ENCODE results near the gene FBXO40.

DNA sequence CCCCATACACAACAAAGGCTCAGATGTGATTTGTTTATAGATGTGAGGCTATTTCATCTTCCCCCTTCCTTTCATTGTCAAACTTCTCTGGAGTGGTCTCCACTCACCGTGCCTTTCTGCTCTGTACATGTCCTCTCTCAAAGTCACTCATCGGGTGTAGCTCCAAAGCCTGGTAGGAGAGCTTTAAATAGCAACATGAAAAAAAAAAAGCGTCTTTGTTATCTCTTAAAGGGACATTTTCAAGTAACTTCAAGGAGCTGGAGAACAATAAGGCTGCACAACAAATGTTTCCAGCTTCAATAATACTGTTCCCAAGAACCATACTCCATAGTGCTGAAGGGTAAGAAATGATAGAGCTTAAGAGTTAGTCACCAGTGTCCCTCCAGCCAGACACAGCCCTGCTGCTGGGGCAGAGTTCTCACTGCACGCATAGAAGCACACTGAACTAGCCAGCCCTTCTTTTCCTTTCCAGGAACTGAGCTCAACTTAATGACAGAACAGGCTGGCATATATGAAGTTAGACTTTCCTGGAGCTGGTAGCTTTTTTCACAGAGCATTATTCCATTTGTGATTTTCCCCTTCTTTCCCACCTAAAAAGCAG is 8.1 kb downstream of the FBXO40 start:
- TF ChIP-seq, protein P1, sequence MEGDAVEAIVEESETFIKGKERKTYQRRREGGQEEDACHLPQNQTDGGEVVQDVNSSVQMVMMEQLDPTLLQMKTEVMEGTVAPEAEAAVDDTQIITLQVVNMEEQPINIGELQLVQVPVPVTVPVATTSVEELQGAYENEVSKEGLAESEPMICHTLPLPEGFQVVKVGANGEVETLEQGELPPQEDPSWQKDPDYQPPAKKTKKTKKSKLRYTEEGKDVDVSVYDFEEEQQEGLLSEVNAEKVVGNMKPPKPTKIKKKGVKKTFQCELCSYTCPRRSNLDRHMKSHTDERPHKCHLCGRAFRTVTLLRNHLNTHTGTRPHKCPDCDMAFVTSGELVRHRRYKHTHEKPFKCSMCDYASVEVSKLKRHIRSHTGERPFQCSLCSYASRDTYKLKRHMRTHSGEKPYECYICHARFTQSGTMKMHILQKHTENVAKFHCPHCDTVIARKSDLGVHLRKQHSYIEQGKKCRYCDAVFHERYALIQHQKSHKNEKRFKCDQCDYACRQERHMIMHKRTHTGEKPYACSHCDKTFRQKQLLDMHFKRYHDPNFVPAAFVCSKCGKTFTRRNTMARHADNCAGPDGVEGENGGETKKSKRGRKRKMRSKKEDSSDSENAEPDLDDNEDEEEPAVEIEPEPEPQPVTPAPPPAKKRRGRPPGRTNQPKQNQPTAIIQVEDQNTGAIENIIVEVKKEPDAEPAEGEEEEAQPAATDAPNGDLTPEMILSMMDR (IDR thresholded peaks at IDR 0.05): no peak
- TF ChIP-seq EZH2 (IDR thresholded peaks at IDR 0.05; ENCODE audit: borderline replicate concordance, insufficient read depth, low read depth, low read length, poor library complexity, severe bottlenecking): no peak
